Loucy (cell line): ENCODE results near the gene CLDN15.
"Not testable (repeated sequence)": the region's sequence is repeated elsewhere in the genome, so short reads cannot be mapped to it uniquely, and the experiment has no call there.

Experiments used
- CTCF ChIP-seq: fragments of 200-600 bp; sonication (generic); conservative IDR thresholded peaks from 2 replicates; pipeline ENCODE4 v1.5.1; 2014; ENCODE audit warnings: mild to moderate bottlenecking, antibody characterized with exemption, low read length
- EZH2phosphoT487 ChIP-seq: fragments of 200-600 bp; IDR thresholded peaks from 2 replicates; pipeline ENCODE4 v1.6.1; 2018; ENCODE audit warnings: antibody characterized with exemption, mild to moderate bottlenecking, moderate library complexity, borderline replicate concordance

DNA sequence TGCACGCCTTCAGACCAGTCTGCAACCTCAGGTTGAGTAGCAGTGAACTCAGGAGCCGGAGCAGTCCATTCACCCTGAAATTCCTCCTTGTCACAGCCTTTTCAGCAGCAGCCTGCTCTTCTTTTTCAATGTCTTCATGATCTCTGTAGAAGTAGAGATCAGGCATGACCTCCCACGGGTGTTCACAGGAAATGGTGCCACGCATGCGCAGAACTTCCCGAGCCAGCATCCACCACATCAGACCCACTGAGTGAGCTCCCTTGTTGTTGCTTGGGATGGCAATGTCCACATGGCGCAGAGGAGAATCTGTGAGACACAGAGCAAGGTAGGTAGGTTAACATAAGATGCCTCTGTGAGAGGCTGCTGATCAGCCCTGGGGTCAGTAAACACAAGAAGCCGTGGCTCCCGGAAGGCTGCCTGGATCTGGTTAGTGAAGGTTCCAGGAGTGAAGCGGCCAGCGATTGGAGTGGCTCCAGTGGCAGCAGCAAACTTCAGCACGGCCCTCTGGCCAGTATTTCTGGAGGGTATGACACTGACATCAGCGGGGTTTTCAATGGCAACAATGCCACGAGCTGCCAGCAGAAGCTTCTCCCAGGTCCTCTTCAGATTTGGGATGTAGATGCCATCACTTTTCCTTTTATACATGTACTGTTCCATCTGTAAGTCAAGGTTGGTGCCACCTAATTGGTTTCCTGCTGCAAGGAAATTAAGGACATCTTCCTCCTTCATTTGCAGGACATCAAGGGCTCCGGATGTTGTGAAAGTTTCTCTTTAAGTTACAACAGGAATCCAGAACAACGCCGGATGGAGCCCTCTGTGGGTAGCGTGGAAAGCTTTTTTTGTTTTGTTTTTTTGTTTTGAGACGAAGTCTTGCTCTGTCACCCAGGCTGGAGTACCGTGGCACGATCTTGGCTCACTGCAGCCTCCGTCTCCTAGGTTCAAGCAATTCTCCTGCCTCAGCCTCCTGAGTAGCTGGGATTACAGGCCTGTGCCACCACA lies 33.6 kb downstream of the CLDN15 start:
- TF ChIP-seq CTCF, EZH2phosphoT487: not testable (repeated sequence)
